Coronary artery (tissue), 2 donors: Measurements from ENCODE around the gene PRKCH.

ENCODE experiments used
- DNase-seq: peaks from one replicate; pipeline ENCODE4 v3.0.0-alpha.2; 2017; ENCODE audit warnings: low spot score
- H3K27ac ChIP-seq, 2 donors: fragments of 200-600 bp; sonication (generic); one replicate each; pipeline ENCODE4 v1.5.1; 2016 to 2019
- H3K4me3 ChIP-seq: fragments of 200-600 bp; sonication (generic); 2 replicates; pipeline ENCODE4 v1.5.1; 2016; ENCODE audit warnings: mild to moderate bottlenecking, moderate library complexity
- TF ChIP-seq, protein P1 (sequence below): fragments of 200-600 bp; sonication (generic); IDR thresholded peaks from one replicate; pipeline ENCODE4 v1.5.1; 2019; ENCODE audit warnings: antibody characterized with exemption

Gene PRKCH

GRCh38 chr14:61321385-61322010 is at the start of gene PRKCH:
PRKCH (plus strand) TSS chr14:61321579; CDS start chr14:61322102, 523 bp downstream.
- Histone ChIP-seq H3K27ac (peak within 1 kb of the TSS; percentile 39 to 77), H3K4me3 (peak within 1 kb of the TSS; percentile 78)
- no peak for DNase-seq
- TF ChIP-seq, protein P1, sequence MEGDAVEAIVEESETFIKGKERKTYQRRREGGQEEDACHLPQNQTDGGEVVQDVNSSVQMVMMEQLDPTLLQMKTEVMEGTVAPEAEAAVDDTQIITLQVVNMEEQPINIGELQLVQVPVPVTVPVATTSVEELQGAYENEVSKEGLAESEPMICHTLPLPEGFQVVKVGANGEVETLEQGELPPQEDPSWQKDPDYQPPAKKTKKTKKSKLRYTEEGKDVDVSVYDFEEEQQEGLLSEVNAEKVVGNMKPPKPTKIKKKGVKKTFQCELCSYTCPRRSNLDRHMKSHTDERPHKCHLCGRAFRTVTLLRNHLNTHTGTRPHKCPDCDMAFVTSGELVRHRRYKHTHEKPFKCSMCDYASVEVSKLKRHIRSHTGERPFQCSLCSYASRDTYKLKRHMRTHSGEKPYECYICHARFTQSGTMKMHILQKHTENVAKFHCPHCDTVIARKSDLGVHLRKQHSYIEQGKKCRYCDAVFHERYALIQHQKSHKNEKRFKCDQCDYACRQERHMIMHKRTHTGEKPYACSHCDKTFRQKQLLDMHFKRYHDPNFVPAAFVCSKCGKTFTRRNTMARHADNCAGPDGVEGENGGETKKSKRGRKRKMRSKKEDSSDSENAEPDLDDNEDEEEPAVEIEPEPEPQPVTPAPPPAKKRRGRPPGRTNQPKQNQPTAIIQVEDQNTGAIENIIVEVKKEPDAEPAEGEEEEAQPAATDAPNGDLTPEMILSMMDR = no peak

DNA sequence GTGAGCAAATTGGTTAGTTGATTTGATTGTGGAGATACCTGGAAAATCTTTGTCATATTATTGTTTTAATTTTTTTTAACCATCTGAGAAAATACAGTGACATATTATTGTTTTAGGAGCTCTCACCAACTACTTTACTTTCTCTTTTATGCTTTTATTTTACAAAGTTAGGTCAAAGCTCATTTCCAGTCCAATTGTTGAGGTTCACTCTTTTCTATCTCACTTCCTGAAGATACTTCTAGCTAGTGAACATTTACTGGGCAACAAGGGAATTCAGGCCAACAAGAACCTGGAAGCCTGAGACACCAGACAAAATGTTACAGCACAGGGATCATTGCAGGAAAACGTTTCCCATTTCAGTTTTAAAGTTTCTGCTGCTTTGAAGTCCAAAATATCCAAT is 44.1 kb upstream of the PRKCH start:
- no peak for DNase-seq
- TF ChIP-seq, protein P1 = no peak
- Histone ChIP-seq H3K4me3 (no peak overlapping the region), H3K27ac (no peak overlapping the region)

GRCh38 chr14:61277784-61278183 is 43.6 kb upstream of the PRKCH start:
- no peak overlapping the region for H3K4me3 ChIP-seq

GRCh38 chr14:61279082-61279481 is 42.3 kb upstream of the PRKCH start:
- TF ChIP-seq, protein P1 = no peak
- H3K27ac ChIP-seq = peak overlapping the region in 1 of 2 donors; percentile 86
- no peak for DNase-seq
- no peak overlapping the region for H3K4me3 ChIP-seq

More at GRCh38 chr14:61277784-61278183, 43.6 kb upstream of the PRKCH start:
- TF ChIP-seq, protein P1 = no peak
- no peak overlapping the region for H3K27ac ChIP-seq
- no peak for DNase-seq

DNA sequence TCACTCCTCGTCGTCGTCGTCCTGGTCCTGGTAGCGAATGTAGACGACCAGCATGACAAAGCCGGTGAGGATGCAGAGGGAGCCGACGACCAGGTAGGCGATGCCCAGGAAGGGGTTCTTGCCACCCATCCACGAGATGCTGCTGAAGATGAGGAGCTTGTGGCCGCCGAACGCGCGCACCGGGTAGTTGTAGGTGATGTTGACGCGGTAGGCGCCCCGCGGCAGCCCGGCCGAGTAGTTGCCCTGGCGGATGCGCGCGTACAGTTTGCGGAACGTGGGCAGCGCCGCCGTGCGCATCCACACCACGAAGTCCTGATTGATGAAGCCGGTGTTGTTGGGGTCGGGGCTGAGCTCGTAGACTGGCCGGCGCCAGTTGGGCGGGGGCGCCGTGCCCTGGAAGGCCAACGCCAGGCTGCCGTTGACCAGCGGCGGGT is 41.3 kb upstream of the PRKCH start:
- DNase-seq = no peak
- TF ChIP-seq, protein P1 = no peak
- Histone ChIP-seq H3K4me3 (peak overlapping the region; percentile 68), H3K27ac (peak overlapping the region; percentile 55 to 86)

DNA sequence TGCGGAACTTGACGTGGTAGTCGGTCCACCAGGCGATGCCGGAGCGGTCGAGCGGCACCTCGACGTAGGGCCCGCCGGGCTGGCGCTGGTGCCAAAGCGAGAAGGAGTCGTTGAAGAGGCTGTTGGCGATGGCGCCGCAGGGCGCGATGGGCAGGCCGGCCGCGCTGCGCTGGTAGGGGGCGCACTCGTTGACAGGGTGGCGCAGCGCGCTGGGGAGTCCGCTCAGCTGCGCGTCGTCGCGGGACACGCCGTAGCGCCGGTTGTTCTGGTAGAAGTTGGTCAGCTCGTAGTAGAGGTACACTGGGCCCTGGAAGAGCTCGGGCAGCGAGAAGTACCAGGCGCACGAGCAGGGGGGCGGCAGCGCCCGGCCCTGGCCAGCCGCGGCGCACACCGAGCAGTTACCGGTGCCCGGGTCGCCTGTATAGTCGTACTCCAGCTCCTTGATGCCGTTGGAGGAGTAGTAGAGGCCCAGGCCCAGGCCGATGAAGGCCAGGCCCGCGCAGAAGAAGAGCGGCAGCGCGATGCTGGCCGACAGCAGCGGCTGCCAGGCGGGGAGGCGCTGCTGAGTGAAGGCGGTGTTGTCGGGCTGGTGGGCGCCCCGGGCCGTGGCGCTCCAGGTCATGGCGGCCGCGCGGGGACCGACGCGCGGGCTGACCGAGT is 40.7 kb upstream of the PRKCH start:
- no peak for DNase-seq
- Histone ChIP-seq H3K4me3 (peak overlapping the region; percentile 68), H3K27ac (peak overlapping the region; percentile 55 to 86)
- TF ChIP-seq, protein P1 = no peak
